Measurements from ENCODE around the gene ZBTB39. TPM values are rescaled to one million over a fixed set of nuclear protein-coding genes. Genes with fewer than 3 reads are reported as not detected.
"Not testable (repeated sequence)": the region's sequence is repeated elsewhere in the genome, so short reads cannot be mapped to it uniquely, and the experiment has no call there.

Gene ZBTB39
- total RNA-seq (2014; rRNA removed), result 3.9 and 4.9 TPM in 2 replicates
- polyA plus RNA-seq (2012), result 1.9 TPM

- DNase-seq (ENCODE audit: low read depth), result peak; percentile 49
These were observed at the start of gene ZBTB39 for GRCh38 chr12:57005980-57006808. TSS of gene ZBTB39 (minus strand) at chr12:57006546. CDS start at chr12:57004917, 1,629 bp downstream.

GRCh38 chr12:57055824-57056223 lies 49.5 kb upstream of the ZBTB39 start:
- DNase-seq (ENCODE audit: low read depth), result no peak

- DNase-seq (ENCODE audit: low read depth), result not testable (repeated sequence)
These were observed 47.6 kb upstream of the ZBTB39 start for GRCh38 chr12:57053901-57054300.

- not testable (repeated sequence) for DNase-seq (ENCODE audit: low read depth)
These were observed 46.8 kb upstream of the ZBTB39 start for GRCh38 chr12:57053146-57053545.

- DNase-seq (ENCODE audit: low read depth), result no peak
These were observed 44.7 kb upstream of the ZBTB39 start for GRCh38 chr12:57051011-57051410.

GRCh38 chr12:57049890-57050289 lies 43.5 kb upstream of the ZBTB39 start, which contains the start of gene MYO1A:
TSS of gene MYO1A (minus strand) at chr12:57050129. CDS start at chr12:57048323, 1,806 bp downstream.
- no peak for DNase-seq (ENCODE audit: low read depth)

GRCh38 chr12:57049119-57049446 lies 42.7 kb upstream of the ZBTB39 start:
- no peak for DNase-seq (ENCODE audit: low read depth)

GRCh38 chr12:57048423-57049118 lies 42.2 kb upstream of the ZBTB39 start:
- DNase-seq (ENCODE audit: low read depth), result no peak

GRCh38 chr12:57047981-57048380 lies 41.6 kb upstream of the ZBTB39 start:
- no peak for DNase-seq (ENCODE audit: low read depth)

- no peak for DNase-seq (ENCODE audit: low read depth)
These were observed 40.9 kb upstream of the ZBTB39 start for GRCh38 chr12:57046947-57047890.

GRCh38 chr12:57046086-57046791 lies 39.9 kb upstream of the ZBTB39 start:
- no peak for DNase-seq (ENCODE audit: low read depth)

GRCh38 chr12:57044889-57045288 lies 38.5 kb upstream of the ZBTB39 start:
- no peak for DNase-seq (ENCODE audit: low read depth)

GRCh38 chr12:57044468-57044867 lies 38.1 kb upstream of the ZBTB39 start:
- no peak for DNase-seq (ENCODE audit: low read depth)

- no peak for DNase-seq (ENCODE audit: low read depth)
These were observed 36.3 kb upstream of the ZBTB39 start for GRCh38 chr12:57042695-57043094.

GRCh38 chr12:57040750-57041149 lies 34.4 kb upstream of the ZBTB39 start:
- no peak for DNase-seq (ENCODE audit: low read depth)

- no peak for DNase-seq (ENCODE audit: low read depth)
These were observed 33.9 kb upstream of the ZBTB39 start for GRCh38 chr12:57040211-57040610.

- no peak for DNase-seq (ENCODE audit: low read depth)
These were observed 32.9 kb upstream of the ZBTB39 start for GRCh38 chr12:57039016-57039798.

GRCh38 chr12:57037264-57037663 lies 30.9 kb upstream of the ZBTB39 start:
- DNase-seq (ENCODE audit: low read depth), result no peak

- peak; percentile 14 for DNase-seq (ENCODE audit: low read depth)
These were observed 27.1 kb upstream of the ZBTB39 start for GRCh38 chr12:57033431-57033830.

GRCh38 chr12:57031789-57032188 lies 25.4 kb upstream of the ZBTB39 start:
- no peak for DNase-seq (ENCODE audit: low read depth)

Measured in LHCN-M2 (cell line).